Erythroblast (primary cell): ENCODE measurements around the gene NIPBL.
"Not testable (repeated sequence)": the region's sequence is repeated elsewhere in the genome, so short reads cannot be mapped to it uniquely, and the experiment has no call there.

Experiments used
- DNase-seq, 2 experiments: peaks; one replicate each; lab custom pipeline; 2025; lab: John Stamatoyannopoulos, UW
- GATA1 ChIP-seq: IDR thresholded peaks from 2 replicates; pipeline ENCODE4 v1.6.1; 2011; ENCODE audit warnings: low read depth, mild to moderate bottlenecking, control low read depth, low read length, moderate library complexity
- POLR2A ChIP-seq: IDR thresholded peaks from 2 replicates; pipeline ENCODE4 v1.6.1; 2011; ENCODE audit warnings: mild to moderate bottlenecking, low read length

Gene NIPBL

GRCh38 chr5:36965179-36965578, 88.6 kb downstream of the NIPBL start:
- TF ChIP-seq GATA1 (no peak), POLR2A (no peak)
- no peak for DNase-seq

GRCh38 chr5:36969700-36970395, 93.3 kb downstream of the NIPBL start:
- TF ChIP-seq GATA1 (no peak), POLR2A (no peak)
- DNase-seq = no peak

- no peak for DNase-seq
- no peak for TF ChIP-seq GATA1
- no peak for TF ChIP-seq POLR2A
Observed at GRCh38 chr5:36978196-36978595, 101.6 kb downstream of the NIPBL start.

- DNase-seq = no peak
- TF ChIP-seq POLR2A (no peak), GATA1 (no peak)
Observed at GRCh38 chr5:36982146-36982545, 105.6 kb downstream of the NIPBL start.

- DNase-seq = no peak
- TF ChIP-seq POLR2A = no peak
- TF ChIP-seq GATA1 = no peak
Observed at GRCh38 chr5:36985387-36985786, 108.8 kb downstream of the NIPBL start.

GRCh38 chr5:36988396-36988795, 111.8 kb downstream of the NIPBL start:
- DNase-seq = no peak
- TF ChIP-seq POLR2A (no peak), GATA1 (no peak)

GRCh38 chr5:36998578-36998977, 122.0 kb downstream of the NIPBL start:
- no peak for TF ChIP-seq POLR2A
- no peak for TF ChIP-seq GATA1
- DNase-seq = no peak

- TF ChIP-seq GATA1 (no peak), POLR2A (no peak)
- no peak for DNase-seq
Observed at GRCh38 chr5:37002176-37002751, 125.7 kb downstream of the NIPBL start.

GRCh38 chr5:37005252-37005651, 128.7 kb downstream of the NIPBL start:
- TF ChIP-seq POLR2A (no peak), GATA1 (no peak)
- no peak for DNase-seq

GRCh38 chr5:37005946-37006540, 129.5 kb downstream of the NIPBL start:
- peak; percentile 30 to 49 for DNase-seq
- no peak for TF ChIP-seq POLR2A
- TF ChIP-seq GATA1 = no peak

GRCh38 chr5:37013181-37013580, 136.6 kb downstream of the NIPBL start:
- not testable (repeated sequence) for DNase-seq

GRCh38 chr5:37014321-37014720, 137.8 kb downstream of the NIPBL start:
- TF ChIP-seq GATA1 (no peak), POLR2A (no peak)
- no peak for DNase-seq

GRCh38 chr5:37015795-37016666, 139.5 kb downstream of the NIPBL start:
- no peak for DNase-seq

GRCh38 chr5:37028910-37029309, 152.3 kb downstream of the NIPBL start:
- TF ChIP-seq GATA1 (no peak), POLR2A (no peak)
- DNase-seq = no peak

More at GRCh38 chr5:37015795-37016666, 139.5 kb downstream of the NIPBL start:
- TF ChIP-seq POLR2A (no peak), GATA1 (no peak)
